Measurements from ENCODE around the gene DLL1.
"Not testable (repeated sequence)": the region's sequence is repeated elsewhere in the genome, so short reads cannot be mapped to it uniquely, and the experiment has no call there.

The DLL1 gene

GRCh38 chr6:170290296-170291128, at the start of gene DLL1:
Gene DLL1, minus strand, starts transcription at chr6:170291078. Its CDS starts 939 bp downstream, at chr6:170290139.
- POLR2A ChIA-PET (ENCODE audit: low non-redundant PET) = interaction anchor here (0.5 to 0.7 kb wide), 3 partner anchors 10 to 483 kb away, joined by 3 to 6 read pairs (median 3); no protein-coding TSS in a partner anchor
- no peak for DNase-seq (ENCODE audit: low spot score)
- CTCF ChIA-PET = interaction anchor here (0.6 to 6.3 kb wide), 6 partner anchors 67 to 500 kb away, joined by 3 to 39 read pairs (median 4); no protein-coding TSS in a partner anchor
- peak within 1 kb of the TSS; percentile 72 for H3K27ac ChIP-seq
- TF ChIP-seq CTCF (conservative IDR thresholded peaks at IDR 0.05; ENCODE audit: low read depth) = no peak

- DNase-seq (ENCODE audit: low spot score); POLR2A ChIA-PET (ENCODE audit: low non-redundant PET); CTCF ChIA-PET; H3K27ac ChIP-seq: not testable (repeated sequence)
Observed at GRCh38 chr6:170335199-170335598, 44.3 kb upstream of the DLL1 start.

GRCh38 chr6:170329321-170329720, 38.4 kb upstream of the DLL1 start:
- DNase-seq (ENCODE audit: low spot score) = no peak
- ChIA-PET POLR2A (ENCODE audit: low non-redundant PET) (no interaction called here), CTCF (no interaction called here)
- no peak overlapping the region for H3K27ac ChIP-seq
- no peak for TF ChIP-seq CTCF (conservative IDR thresholded peaks at IDR 0.05; ENCODE audit: low read depth)

GRCh38 chr6:170317718-170318117, 26.8 kb upstream of the DLL1 start:
- ChIA-PET CTCF (interaction anchor here (0.5 kb wide), 1 partner anchor 119 kb away, joined by 6 read pairs; no protein-coding TSS in a partner anchor), POLR2A (ENCODE audit: low non-redundant PET) (no interaction called here)
- no peak for TF ChIP-seq CTCF (conservative IDR thresholded peaks at IDR 0.05; ENCODE audit: low read depth)
- no peak overlapping the region for H3K27ac ChIP-seq
- DNase-seq (ENCODE audit: low spot score) = no peak

- no peak overlapping the region for H3K27ac ChIP-seq
- no peak for DNase-seq (ENCODE audit: low spot score)
- TF ChIP-seq CTCF (conservative IDR thresholded peaks at IDR 0.05; ENCODE audit: low read depth) = no peak
- ChIA-PET POLR2A (ENCODE audit: low non-redundant PET) (no interaction called here), CTCF (no interaction called here)
Observed at GRCh38 chr6:170317076-170317475, 26.2 kb upstream of the DLL1 start.

- TF ChIP-seq CTCF (conservative IDR thresholded peaks at IDR 0.05; ENCODE audit: low read depth) = no peak
- ChIA-PET CTCF (interaction anchor here (0.6 kb wide), 2 partner anchors 67 to 212 kb away, joined by 3 to 4 read pairs; no protein-coding TSS in a partner anchor), POLR2A (ENCODE audit: low non-redundant PET) (no interaction called here)
- DNase-seq (ENCODE audit: low spot score) = peak; percentile 24
- H3K27ac ChIP-seq = no peak overlapping the region
Observed at GRCh38 chr6:170316071-170316470, 25.2 kb upstream of the DLL1 start.

- no peak for TF ChIP-seq CTCF (conservative IDR thresholded peaks at IDR 0.05; ENCODE audit: low read depth)
- no peak for DNase-seq (ENCODE audit: low spot score)
- CTCF ChIA-PET = no interaction called here
- H3K27ac ChIP-seq = no peak overlapping the region
- POLR2A ChIA-PET (ENCODE audit: low non-redundant PET) = no interaction called here
Observed at GRCh38 chr6:170314983-170315382, 24.1 kb upstream of the DLL1 start.
